ENCODE results near the gene LAMA3. TPM values are rescaled to one million over a fixed set of nuclear protein-coding genes. Genes with fewer than 3 reads are reported as not detected.

The LAMA3 gene
- total and polyA plus RNA-seq, 10 of the 15 experiments (the other 5 are each of a cell fraction or from before 2014, with no cell fraction given) = 0.37 to 6.5 (median 5.4) TPM

DNA sequence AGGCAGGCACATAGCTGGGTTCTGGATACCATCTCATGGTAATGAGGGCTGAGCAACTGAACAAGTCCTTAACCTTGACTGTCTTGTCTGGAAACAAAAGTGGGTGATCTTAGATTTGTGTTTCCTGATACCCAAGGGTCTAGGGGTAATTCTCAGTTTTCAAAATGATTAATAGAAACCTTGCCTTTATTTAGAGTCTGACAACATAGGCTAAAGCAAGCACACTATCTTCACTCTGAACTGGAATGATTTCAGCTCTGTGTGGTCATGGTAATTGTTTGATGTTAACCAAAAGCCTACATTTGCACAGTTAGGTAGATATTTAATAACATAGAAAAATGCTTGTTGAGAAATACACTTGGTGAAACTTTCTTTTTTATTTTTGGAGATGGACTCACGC, 6.8 kb upstream of the LAMA3 start (continued):
- TF ChIP-seq, protein P1, sequence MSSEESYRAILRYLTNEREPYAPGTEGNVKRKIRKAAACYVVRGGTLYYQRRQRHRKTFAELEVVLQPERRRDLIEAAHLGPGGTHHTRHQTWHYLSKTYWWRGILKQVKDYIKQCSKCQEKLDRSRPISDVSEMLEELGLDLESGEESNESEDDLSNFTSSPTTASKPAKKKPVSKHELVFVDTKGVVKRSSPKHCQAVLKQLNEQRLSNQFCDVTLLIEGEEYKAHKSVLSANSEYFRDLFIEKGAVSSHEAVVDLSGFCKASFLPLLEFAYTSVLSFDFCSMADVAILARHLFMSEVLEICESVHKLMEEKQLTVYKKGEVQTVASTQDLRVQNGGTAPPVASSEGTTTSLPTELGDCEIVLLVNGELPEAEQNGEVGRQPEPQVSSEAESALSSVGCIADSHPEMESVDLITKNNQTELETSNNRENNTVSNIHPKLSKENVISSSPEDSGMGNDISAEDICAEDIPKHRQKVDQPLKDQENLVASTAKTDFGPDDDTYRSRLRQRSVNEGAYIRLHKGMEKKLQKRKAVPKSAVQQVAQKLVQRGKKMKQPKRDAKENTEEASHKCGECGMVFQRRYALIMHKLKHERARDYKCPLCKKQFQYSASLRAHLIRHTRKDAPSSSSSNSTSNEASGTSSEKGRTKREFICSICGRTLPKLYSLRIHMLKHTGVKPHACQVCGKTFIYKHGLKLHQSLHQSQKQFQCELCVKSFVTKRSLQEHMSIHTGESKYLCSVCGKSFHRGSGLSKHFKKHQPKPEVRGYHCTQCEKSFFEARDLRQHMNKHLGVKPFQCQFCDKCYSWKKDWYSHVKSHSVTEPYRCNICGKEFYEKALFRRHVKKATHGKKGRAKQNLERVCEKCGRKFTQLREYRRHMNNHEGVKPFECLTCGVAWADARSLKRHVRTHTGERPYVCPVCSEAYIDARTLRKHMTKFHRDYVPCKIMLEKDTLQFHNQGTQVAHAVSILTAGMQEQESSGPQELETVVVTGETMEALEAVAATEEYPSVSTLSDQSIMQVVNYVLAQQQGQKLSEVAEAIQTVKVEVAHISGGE (CRISPR knock-in tag; IDR thresholded peaks at IDR 0.05) = no peak
- TF ChIP-seq HCFC1 (IDR thresholded peaks at IDR 0.05; ENCODE audit: low read length) (no peak), NR2C2 (IDR thresholded peaks at IDR 0.05; ENCODE audit: borderline replicate concordance, control insufficient read depth, insufficient read length, low read depth) (no peak), NFXL1 (IDR thresholded peaks at IDR 0.05; ENCODE audit: borderline replicate concordance) (no peak), SMAD1 (IDR thresholded peaks at IDR 0.05; ENCODE audit: low read depth, partially characterized antibody) (no peak), BHLHE40 (IDR thresholded peaks at IDR 0.05; ENCODE audit: borderline replicate concordance in 1 of 2, low read depth in 2 of 2, low read length in 1 of 2) (no peak), FOS (IDR thresholded peaks at IDR 0.05; ENCODE audit: borderline replicate concordance, extremely low read depth, insufficient read length) (no peak), BRCA1 (IDR thresholded peaks at IDR 0.05; ENCODE audit: low read depth, low read length) (no peak), FOXK2 (IDR thresholded peaks at IDR 0.05) (no peak), RBBP5 (conservative IDR thresholded peaks at IDR 0.05) (no peak), TCF7 (IDR thresholded peaks at IDR 0.05; ENCODE audit: borderline replicate concordance) (peak; percentile 78)
- TF ChIP-seq, protein P2, sequence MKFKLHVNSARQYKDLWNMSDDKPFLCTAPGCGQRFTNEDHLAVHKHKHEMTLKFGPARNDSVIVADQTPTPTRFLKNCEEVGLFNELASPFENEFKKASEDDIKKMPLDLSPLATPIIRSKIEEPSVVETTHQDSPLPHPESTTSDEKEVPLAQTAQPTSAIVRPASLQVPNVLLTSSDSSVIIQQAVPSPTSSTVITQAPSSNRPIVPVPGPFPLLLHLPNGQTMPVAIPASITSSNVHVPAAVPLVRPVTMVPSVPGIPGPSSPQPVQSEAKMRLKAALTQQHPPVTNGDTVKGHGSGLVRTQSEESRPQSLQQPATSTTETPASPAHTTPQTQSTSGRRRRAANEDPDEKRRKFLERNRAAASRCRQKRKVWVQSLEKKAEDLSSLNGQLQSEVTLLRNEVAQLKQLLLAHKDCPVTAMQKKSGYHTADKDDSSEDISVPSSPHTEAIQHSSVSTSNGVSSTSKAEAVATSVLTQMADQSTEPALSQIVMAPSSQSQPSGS (IDR thresholded peaks at IDR 0.05; ENCODE audit: low read length) = peak; percentile 62; the same call in 1 of the 2 replicates
- TF ChIP-seq, protein P3, sequence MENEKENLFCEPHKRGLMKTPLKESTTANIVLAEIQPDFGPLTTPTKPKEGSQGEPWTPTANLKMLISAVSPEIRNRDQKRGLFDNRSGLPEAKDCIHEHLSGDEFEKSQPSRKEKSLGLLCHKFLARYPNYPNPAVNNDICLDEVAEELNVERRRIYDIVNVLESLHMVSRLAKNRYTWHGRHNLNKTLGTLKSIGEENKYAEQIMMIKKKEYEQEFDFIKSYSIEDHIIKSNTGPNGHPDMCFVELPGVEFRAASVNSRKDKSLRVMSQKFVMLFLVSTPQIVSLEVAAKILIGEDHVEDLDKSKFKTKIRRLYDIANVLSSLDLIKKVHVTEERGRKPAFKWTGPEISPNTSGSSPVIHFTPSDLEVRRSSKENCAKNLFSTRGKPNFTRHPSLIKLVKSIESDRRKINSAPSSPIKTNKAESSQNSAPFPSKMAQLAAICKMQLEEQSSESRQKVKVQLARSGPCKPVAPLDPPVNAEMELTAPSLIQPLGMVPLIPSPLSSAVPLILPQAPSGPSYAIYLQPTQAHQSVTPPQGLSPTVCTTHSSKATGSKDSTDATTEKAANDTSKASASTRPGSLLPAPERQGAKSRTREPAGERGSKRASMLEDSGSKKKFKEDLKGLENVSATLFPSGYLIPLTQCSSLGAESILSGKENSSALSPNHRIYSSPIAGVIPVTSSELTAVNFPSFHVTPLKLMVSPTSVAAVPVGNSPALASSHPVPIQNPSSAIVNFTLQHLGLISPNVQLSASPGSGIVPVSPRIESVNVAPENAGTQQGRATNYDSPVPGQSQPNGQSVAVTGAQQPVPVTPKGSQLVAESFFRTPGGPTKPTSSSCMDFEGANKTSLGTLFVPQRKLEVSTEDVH (IDR thresholded peaks at IDR 0.05; ENCODE audit: low read depth, partially characterized antibody) = no peak
- TF ChIP-seq, protein P4, sequence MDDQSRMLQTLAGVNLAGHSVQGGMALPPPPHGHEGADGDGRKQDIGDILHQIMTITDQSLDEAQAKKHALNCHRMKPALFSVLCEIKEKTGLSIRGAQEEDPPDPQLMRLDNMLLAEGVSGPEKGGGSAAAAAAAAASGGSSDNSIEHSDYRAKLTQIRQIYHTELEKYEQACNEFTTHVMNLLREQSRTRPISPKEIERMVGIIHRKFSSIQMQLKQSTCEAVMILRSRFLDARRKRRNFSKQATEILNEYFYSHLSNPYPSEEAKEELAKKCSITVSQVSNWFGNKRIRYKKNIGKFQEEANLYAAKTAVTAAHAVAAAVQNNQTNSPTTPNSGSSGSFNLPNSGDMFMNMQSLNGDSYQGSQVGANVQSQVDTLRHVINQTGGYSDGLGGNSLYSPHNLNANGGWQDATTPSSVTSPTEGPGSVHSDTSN (IDR thresholded peaks at IDR 0.05; ENCODE audit: insufficient replicate concordance, low read depth, low read length) = no peak

All from GM12878 (cell line).